Neural cell (in vitro differentiated cells): Measurements from ENCODE around the gene NCOA3. TPM values are rescaled to one million over a fixed set of nuclear protein-coding genes. Genes with fewer than 3 reads are reported as not detected.

Experiments
- H2AFZ ChIP-seq: fragments of 200-600, 300-800 bp; sonication (generic), shearing (Covaris generic); 2 replicates; pipeline ENCODE4 v1.6.0; 2014; ENCODE audit warnings: low read depth, mild to moderate bottlenecking, antibody characterized with exemption, low read length, moderate library complexity
- H3F3A ChIP-seq: fragments of 200-600 bp; shearing (Covaris generic); 2 replicates; pipeline ENCODE4 v1.6.1; 2016; ENCODE audit warnings: mild to moderate bottlenecking, moderate library complexity, mixed read lengths, antibody characterized with exemption, low read length; ENCODE audit not compliant: insufficient read depth, poor library complexity, severe bottlenecking
- H3K27ac ChIP-seq: fragments of 200-600, 300-800 bp; sonication (generic), shearing (Covaris generic); 2 replicates; pipeline ENCODE4 v1.5.1; 2014; ENCODE audit warnings: mild to moderate bottlenecking, low read length, moderate library complexity
- H3K27me3 ChIP-seq: fragments of 300-800, 200-600 bp; sonication (generic), shearing (Covaris generic); 2 replicates; pipeline ENCODE4 v1.6.0; 2014; ENCODE audit warnings: mild to moderate bottlenecking, low read depth, low read length, moderate library complexity; ENCODE audit not compliant: insufficient read depth
- H3K36me3 ChIP-seq: fragments of 300-800, 200-600 bp; sonication (generic), shearing (Covaris generic); 2 replicates; pipeline ENCODE4 v1.5.1; 2014; ENCODE audit warnings: mild to moderate bottlenecking, antibody characterized with exemption, low read length, moderate library complexity; ENCODE audit not compliant: insufficient read depth
- H3K4me2 ChIP-seq: fragments of 300-800, 200-600 bp; sonication (generic), shearing (Covaris generic); 2 replicates; pipeline ENCODE4 v1.6.0; 2014; ENCODE audit warnings: mild to moderate bottlenecking, low read length
- H3K4me3 ChIP-seq: fragments of 300-800, 200-600 bp; sonication (generic), shearing (Covaris generic); 2 replicates; pipeline ENCODE4 v1.5.1; 2014; ENCODE audit warnings: mild to moderate bottlenecking, low read length, moderate library complexity
- H3K79me2 ChIP-seq: fragments of 200-600 bp; shearing (Covaris generic); replicated peaks from 2 replicates; pipeline ENCODE4 v1.6.0; 2014; ENCODE audit warnings: mild to moderate bottlenecking, low read length, moderate library complexity; ENCODE audit not compliant: insufficient read depth
- H3K9ac ChIP-seq: fragments of 300-800, 200-600 bp; sonication (generic), shearing (Covaris generic); 2 replicates; pipeline ENCODE4 v1.6.1; 2016; ENCODE audit warnings: mild to moderate bottlenecking, low read length, mixed read lengths
- H3K9me2 ChIP-seq: fragments of 200-600 bp; shearing (Covaris generic); 2 replicates; pipeline ENCODE4 v1.6.1; 2016; ENCODE audit warnings: mild to moderate bottlenecking, low read length, mixed read lengths; ENCODE audit not compliant: insufficient read depth
- H3K9me3 ChIP-seq: fragments of 200-600, 300-800 bp; sonication (generic), shearing (Covaris generic); 2 replicates; pipeline ENCODE4 v1.6.1; 2016; ENCODE audit warnings: mild to moderate bottlenecking, mixed run types, low read length, moderate library complexity, mixed read lengths
- H4K20me1 ChIP-seq: fragments of 200-600 bp; shearing (Covaris generic); 2 replicates; pipeline ENCODE4 v1.6.1; 2016; ENCODE audit warnings: mild to moderate bottlenecking, mixed run types; ENCODE audit not compliant: insufficient read depth
- CTCF ChIP-seq: fragments of 450-650 bp; IDR thresholded peaks from 2 replicates; pipeline ENCODE4 v1.5.1; 2014; ENCODE audit warnings: antibody characterized with exemption, mild to moderate bottlenecking, moderate library complexity; ENCODE audit not compliant: poor library complexity, severe bottlenecking
- EP300 ChIP-seq: fragments of 450-650 bp; conservative IDR thresholded peaks from 2 replicates; pipeline ENCODE4 v1.6.1; 2014; ENCODE audit warnings: antibody characterized with exemption, mild to moderate bottlenecking, moderate library complexity; ENCODE audit not compliant: poor library complexity, severe bottlenecking
- EZH2 ChIP-seq: fragments of 200-600, 300-800 bp; shearing (Covaris generic), sonication (generic); IDR thresholded peaks from 2 replicates; pipeline ENCODE4 v1.6.1; 2014; ENCODE audit warnings: antibody characterized with exemption, low read length, borderline replicate concordance, mild to moderate bottlenecking; ENCODE audit not compliant: insufficient read depth, poor library complexity, severe bottlenecking
- MXI1 ChIP-seq: fragments of 450-650 bp; conservative IDR thresholded peaks from 2 replicates; pipeline ENCODE4 v1.6.1; 2014; ENCODE audit warnings: antibody characterized with exemption, mild to moderate bottlenecking; ENCODE audit not compliant: poor library complexity, severe bottlenecking
- POLR2AphosphoS5 ChIP-seq: IDR thresholded peaks from 2 replicates; pipeline ENCODE4 v1.6.1; 2012
- RAD21 ChIP-seq: fragments of 450-650 bp; conservative IDR thresholded peaks from 2 replicates; pipeline ENCODE4 v1.6.1; 2014; ENCODE audit warnings: antibody characterized with exemption, mild to moderate bottlenecking, moderate library complexity
- REST ChIP-seq: IDR thresholded peaks from 2 replicates; pipeline ENCODE4 v1.6.1; 2012; ENCODE audit warnings: borderline replicate concordance
- SMC3 ChIP-seq: fragments of 450-650 bp; conservative IDR thresholded peaks from 2 replicates; pipeline ENCODE4 v1.6.1; 2014; ENCODE audit warnings: antibody characterized with exemption, mild to moderate bottlenecking, moderate library complexity; ENCODE audit not compliant: poor library complexity
- TAF1 ChIP-seq: IDR thresholded peaks from 2 replicates; pipeline ENCODE4 v1.6.1; 2012; ENCODE audit warnings: low read depth
- polyA plus RNA-seq: library from polyadenylated mRNA; depleted of rRNA; stranded (reverse); fragments of >200 nt; gene quantifications from 2 replicates; pipeline ENCODE4 v1.2.3, GENCODE V29; 2014

NCOA3 gene
- polyA plus RNA-seq, 1 donor from 2014 or later = 14.2 TPM

GRCh38 chr20:47455133-47456040, 46.3 kb upstream of the NCOA3 start:
- no peak overlapping the region for H3K27ac ChIP-seq
- H3K79me2 ChIP-seq = no peaks in the 10 kb centered on the region
- no peak overlapping the region for H2AFZ ChIP-seq
- no peaks in the 10 kb centered on the region for H4K20me1 ChIP-seq
- H3K4me2 ChIP-seq = no peak overlapping the region
- H3K9me3 ChIP-seq = no peaks in the 10 kb centered on the region
- H3K36me3 ChIP-seq = no peaks in the 10 kb centered on the region
- H3F3A ChIP-seq = no peaks in the 10 kb centered on the region
- H3K9me2 ChIP-seq = no peaks in the 10 kb centered on the region
- TF ChIP-seq RAD21 (no peak), POLR2AphosphoS5 (no peak), CTCF (no peak), EZH2 (no peak), EP300 (no peak), SMC3 (no peak), REST (no peak)
- no peak overlapping the region for H3K9ac ChIP-seq
- no peaks in the 10 kb centered on the region for H3K27me3 ChIP-seq
- H3K4me3 ChIP-seq = no peak overlapping the region

- Histone ChIP-seq H3F3A (no peaks in the 10 kb centered on the region), H3K4me3 (no peak overlapping the region), H3K4me2 (no peak overlapping the region), H3K9me2 (no peaks in the 10 kb centered on the region), H2AFZ (no peak overlapping the region), H3K27me3 (no peaks in the 10 kb centered on the region), H3K9me3 (no peaks in the 10 kb centered on the region), H4K20me1 (no peaks in the 10 kb centered on the region), H3K27ac (no peak overlapping the region), H3K9ac (no peak overlapping the region), H3K36me3 (no peaks in the 10 kb centered on the region), H3K79me2 (no peaks in the 10 kb centered on the region)
- no peak for TF ChIP-seq EP300
- TF ChIP-seq MXI1 = no peak
- no peak for TF ChIP-seq RAD21
- TF ChIP-seq CTCF = no peak
- TF ChIP-seq EZH2 = no peak
- TF ChIP-seq REST = no peak
- no peak for TF ChIP-seq SMC3
- TF ChIP-seq TAF1 = no peak
- no peak for TF ChIP-seq POLR2AphosphoS5
Observed at GRCh38 chr20:47456041-47456537, 45.6 kb upstream of the NCOA3 start.
